GM18526 (cell line): Measurements from ENCODE around the gene RABAC1.

Experiments
- POLR2A ChIP-seq: IDR thresholded peaks from 3 replicates; pipeline ENCODE4 v1.6.1; 2011; ENCODE audit not compliant: insufficient read length; ENCODE audit errors: extremely low read depth

RABAC1 gene

GRCh38 chr19:41993612-41994483 lies 34.7 kb upstream of the RABAC1 start, which contains the start of gene ATP1A3:
ATP1A3 (minus strand) TSS chr19:41994230; CDS start chr19:41994076, 154 bp downstream.
- TF ChIP-seq POLR2A = no peak

GRCh38 chr19:41991025-41991424 lies 31.9 kb upstream of the RABAC1 start:
- no peak for TF ChIP-seq POLR2A

GRCh38 chr19:41990615-41991014 lies 31.5 kb upstream of the RABAC1 start:
- TF ChIP-seq POLR2A = no peak

- TF ChIP-seq POLR2A = no peak
Measured at GRCh38 chr19:41990028-41990427, 30.9 kb upstream of the RABAC1 start.

GRCh38 chr19:41988947-41989346 lies 29.8 kb upstream of the RABAC1 start:
- TF ChIP-seq POLR2A = no peak

GRCh38 chr19:41987141-41987860 lies 28.2 kb upstream of the RABAC1 start:
- TF ChIP-seq POLR2A = no peak

GRCh38 chr19:41984961-41985360 lies 25.8 kb upstream of the RABAC1 start:
- no peak for TF ChIP-seq POLR2A

GRCh38 chr19:41981724-41982123 lies 22.6 kb upstream of the RABAC1 start:
- TF ChIP-seq POLR2A = no peak

GRCh38 chr19:41978470-41978869 lies 19.3 kb upstream of the RABAC1 start:
- TF ChIP-seq POLR2A = no peak

- no peak for TF ChIP-seq POLR2A
Measured at GRCh38 chr19:41977916-41978315, 18.8 kb upstream of the RABAC1 start.

- TF ChIP-seq POLR2A = no peak
Measured at GRCh38 chr19:41974652-41975051, 15.5 kb upstream of the RABAC1 start.

- TF ChIP-seq POLR2A = no peak
Measured at GRCh38 chr19:41971363-41971762, 12.2 kb upstream of the RABAC1 start.

GRCh38 chr19:41969772-41970458 lies 10.8 kb upstream of the RABAC1 start:
- no peak for TF ChIP-seq POLR2A

GRCh38 chr19:41968751-41969595 lies 9.9 kb upstream of the RABAC1 start:
- no peak for TF ChIP-seq POLR2A
